CD14-positive monocyte (primary cell): ENCODE measurements around the gene ATXN7L1. TPM values are rescaled to one million over a fixed set of nuclear protein-coding genes. Genes with fewer than 3 reads are reported as not detected.

Source experiments
- DNase-seq, 3 donors: peaks; one replicate each; pipeline ENCODE4 v3.0.0-alpha.2; 2011 to 2022
- H2AFZ ChIP-seq: 2 replicates; pipeline ENCODE4 v1.6.0; 2012; ENCODE audit warnings: mild to moderate bottlenecking, low read depth, low read length, inconsistent platforms; ENCODE audit not compliant: insufficient read depth, poor library complexity, severe bottlenecking
- H3K27ac ChIP-seq, 2 donors: 1 replicate in 1 of 2; 2 replicates in 1 of 2; pipeline ENCODE4 v1.5.1; 2012 to 2013; ENCODE audit warnings: low read length in 2 of 2, control low read depth in 1 of 2, inconsistent platforms in 1 of 2, low read depth in 1 of 2, mild to moderate bottlenecking in 1 of 2
- H3K27me3 ChIP-seq, 2 donors: one replicate each; pipeline versions ENCODE4 v1.6.0 to v1.6.1; 2011 to 2013; ENCODE audit warnings: low read length in 2 of 2; ENCODE audit not compliant: control insufficient read depth in 2 of 2, insufficient read depth in 2 of 2
- H3K36me3 ChIP-seq, 2 donors: replicated peaks in 1 of 2; 1 replicate in 1 of 2; 2 replicates in 1 of 2; pipeline versions ENCODE4 v1.5.1 to v1.6.1; 2012 to 2013; ENCODE audit warnings: low read length in 2 of 2, control low read depth in 1 of 2, inconsistent platforms in 1 of 2, mild to moderate bottlenecking in 1 of 2; ENCODE audit not compliant: insufficient read depth in 2 of 2, control insufficient read depth in 1 of 2
- H3K4me1 ChIP-seq, 2 donors: 1 replicate in 1 of 2; 2 replicates in 1 of 2; pipeline versions ENCODE4 v1.5.1 to v1.6.1; 2012 to 2013; ENCODE audit warnings: low read length in 2 of 2, control low read depth in 1 of 2, inconsistent platforms in 1 of 2, mild to moderate bottlenecking in 1 of 2, moderate library complexity in 1 of 2; ENCODE audit not compliant: insufficient read depth in 2 of 2, control insufficient read depth in 1 of 2
- H3K4me2 ChIP-seq: replicated peaks from 2 replicates; pipeline ENCODE3; 2012; ENCODE audit warnings: low read length, moderate library complexity, mild to moderate bottlenecking; ENCODE audit not compliant: poor library complexity, severe bottlenecking; ENCODE audit errors: extremely low read depth
- H3K4me3 ChIP-seq, 3 experiments: fragments of 200-600 bp in 1 of 3; sonication (generic) in 1 of 3; replicated peaks in 1 of 3; 1 replicate in 2 of 3; 2 replicates in 1 of 3; pipeline ENCODE4 v1.5.1; 2011 to 2013; ENCODE audit warnings: low read length in 3 of 3, mild to moderate bottlenecking in 3 of 3, control low read depth in 2 of 3, low read depth in 2 of 3, inconsistent platforms in 1 of 3, moderate library complexity in 1 of 3
- H3K79me2 ChIP-seq: 2 replicates; pipeline ENCODE4 v1.6.0; 2012; ENCODE audit warnings: mild to moderate bottlenecking, control low read depth, inconsistent platforms, low read length, moderate library complexity; ENCODE audit not compliant: insufficient read depth
- H3K9ac ChIP-seq: 2 replicates; pipeline ENCODE4 v1.6.0; 2017; ENCODE audit warnings: low read length, mild to moderate bottlenecking; ENCODE audit not compliant: insufficient read depth, poor library complexity, severe bottlenecking
- H3K9me3 ChIP-seq, 2 donors: replicated peaks in 1 of 2; 1 replicate in 1 of 2; 2 replicates in 1 of 2; pipeline versions ENCODE4 v1.5.1 to v1.6.1; 2012 to 2013; ENCODE audit warnings: low read length in 2 of 2, control low read depth in 1 of 2; ENCODE audit not compliant: control insufficient read depth in 1 of 2, insufficient read depth in 1 of 2
- H4K20me1 ChIP-seq: 2 replicates; pipeline ENCODE4 v1.6.0; 2012; ENCODE audit warnings: mild to moderate bottlenecking, low read length, control low read depth, moderate library complexity; ENCODE audit not compliant: insufficient read depth
- H3K27ac Mint-ChIP-seq, 7 donors: one replicate each; pipeline ENCODE4 v1.8.0; 2020; ENCODE audit warnings: mild to moderate bottlenecking in 7 of 7, mixed read lengths in 7 of 7, moderate library complexity in 6 of 7, inconsistent platforms in 2 of 7
- H3K27me3 Mint-ChIP-seq, 3 donors: one replicate each; pipeline ENCODE4 v1.8.0; 2021 to 2022; ENCODE audit warnings: low read depth in 3 of 3, mild to moderate bottlenecking in 3 of 3, mixed read lengths in 3 of 3, moderate library complexity in 3 of 3, inconsistent platforms in 1 of 3
- H3K36me3 Mint-ChIP-seq, 2 donors: one replicate each; pipeline ENCODE4 v1.8.0; 2020; ENCODE audit warnings: mixed read lengths in 2 of 2, inconsistent platforms in 1 of 2, mild to moderate bottlenecking in 1 of 2
- H3K4me1 Mint-ChIP-seq: one replicate; pipeline ENCODE4 v1.8.0; 2020; ENCODE audit warnings: mild to moderate bottlenecking, mixed read lengths
- H3K4me3 Mint-ChIP-seq, 2 donors: one replicate each; pipeline ENCODE4 v1.8.0; 2020; ENCODE audit warnings: mild to moderate bottlenecking in 2 of 2, mixed read lengths in 2 of 2, moderate library complexity in 1 of 2
- H3K9me3 Mint-ChIP-seq, 7 donors: one replicate each; pipeline ENCODE4 v1.8.0; 2020 to 2022; ENCODE audit warnings: mixed read lengths in 7 of 7, mild to moderate bottlenecking in 6 of 7, moderate library complexity in 6 of 7, inconsistent platforms in 2 of 7
- CTCF ChIP-seq: fragments of 200-600 bp; IDR thresholded peaks from one replicate; pipeline ENCODE4 v1.8.0; 2022; ENCODE audit warnings: antibody characterized with exemption, mild to moderate bottlenecking
- WGBS: methylation state at CpG from one replicate; pipeline ENCODE4 v1.1.5; 2013; ENCODE audit warnings: missing lambda C conversion rate; ENCODE audit not compliant: insufficient coverage; 5-methylcytosine and 5-hydroxymethylcytosine counted together
- intact Hi-C, 2 donors: fragments of 100-400 bp; cut with micrococcal nuclease; formaldehyde crosslinking; loops; one replicate each; pipeline versions ENCODE4 v1.15.0 to v1.15.1; 2023
- polyA plus RNA-seq, 3 donors: library from polyadenylated mRNA; depleted of rRNA in 1 of 3; unstranded in 2 of 3; stranded (reverse) in 1 of 3; fragments of 300-500 nt in 2 of 3; fragments of >200 nt in 1 of 3; fragmentation: Illumina TruSeq in 2 of 3; gene quantifications; 1 replicate in 2 of 3; 2 replicates in 1 of 3; pipeline ENCODE4 v1.2.3, GENCODE V29; 2012 to 2021

The ATXN7L1 gene
- polyA plus RNA-seq, 3 donors: 4.5 to 12.2 (median 11.2) TPM

DNA sequence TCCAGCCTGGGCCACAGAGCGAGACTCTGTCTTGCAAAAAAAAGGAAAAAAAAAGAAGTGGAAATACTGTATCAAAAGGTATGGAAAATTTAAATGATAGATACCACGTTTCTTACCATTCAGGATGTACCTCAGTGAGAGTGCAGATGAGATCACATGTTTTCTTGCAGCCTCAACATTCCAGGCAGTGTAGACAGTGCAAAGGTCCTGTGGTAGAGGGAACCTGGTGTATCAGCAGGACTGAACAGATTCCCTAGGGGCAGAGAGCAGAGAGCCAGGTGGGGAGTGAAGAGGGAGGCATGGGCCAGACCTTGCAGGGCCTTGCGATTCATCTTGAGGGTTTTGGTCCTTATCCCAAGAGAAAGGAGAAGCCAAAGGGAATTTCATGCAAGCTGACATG, 17.7 kb upstream of the ATXN7L1 start:
- peaks cover 5 to 11% of the 10 kb centered on the region in 2 donors for H3K27me3 ChIP-seq
- H3K9me3 ChIP-seq: no peaks in the 10 kb centered on the region
- Mint-ChIP-seq H3K36me3 (no peaks in the 10 kb centered on the region), H3K4me1 (no peaks in the 10 kb centered on the region), H3K27ac (no peak overlapping the region), H3K9me3 (no peaks in the 10 kb centered on the region), H3K4me3 (no peak overlapping the region), H3K27me3 (peaks cover 6 to 14% (median 9%) of the 10 kb centered on the region in 3 donors)
- no peak overlapping the region for H3K9ac ChIP-seq
- intact Hi-C loops: no loop called here
- DNase-seq: no peak
- no peaks in the 10 kb centered on the region for H3K79me2 ChIP-seq
- no peak overlapping the region for H3K4me3 ChIP-seq
- no peak for TF ChIP-seq CTCF
- H3K4me2 ChIP-seq: no peak overlapping the region
- H4K20me1 ChIP-seq: no peaks in the 10 kb centered on the region
- H2AFZ ChIP-seq: no peak overlapping the region
- whole genome bisulfite sequencing: 92% methylated on average over 2 of the region's 3 CpGs
- H3K36me3 ChIP-seq: no peaks in the 10 kb centered on the region
- no peaks in the 10 kb centered on the region for H3K4me1 ChIP-seq
- no peak overlapping the region for H3K27ac ChIP-seq

DNA sequence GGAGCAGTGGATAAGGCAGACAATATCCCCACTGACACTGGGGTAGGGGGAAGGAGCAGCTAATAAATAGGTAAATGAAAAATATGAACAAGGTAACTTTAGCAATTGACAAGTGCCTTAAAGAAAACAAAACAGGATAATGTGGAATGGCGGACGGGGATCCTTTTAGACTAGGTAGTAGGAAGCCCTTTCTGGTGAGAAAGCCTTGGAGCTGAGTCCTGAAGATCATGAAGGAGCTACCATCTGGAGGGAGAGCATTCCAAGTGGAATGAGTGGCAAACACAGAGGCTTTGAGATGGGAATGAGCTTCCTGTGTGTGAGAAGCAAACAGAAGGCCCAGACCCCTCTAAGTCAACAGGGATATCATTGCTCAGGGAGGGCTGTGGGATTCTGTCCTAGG, 16.0 kb upstream of the ATXN7L1 start:
- Mint-ChIP-seq H3K4me3 (no peak overlapping the region), H3K9me3 (no peaks in the 10 kb centered on the region), H3K36me3 (no peaks in the 10 kb centered on the region), H3K27ac (no peak overlapping the region), H3K27me3 (peaks cover 2 to 14% (median 7%) of the 10 kb centered on the region in 3 donors), H3K4me1 (no peaks in the 10 kb centered on the region)
- intact Hi-C loops: no loop called here
- H2AFZ ChIP-seq: no peak overlapping the region
- H3K4me2 ChIP-seq: no peak overlapping the region
- H3K27ac ChIP-seq: no peak overlapping the region
- H3K4me1 ChIP-seq: no peaks in the 10 kb centered on the region
- no peak for DNase-seq
- no peaks in the 10 kb centered on the region for H4K20me1 ChIP-seq
- 88% methylated on average over 2 of the region's 2 CpGs for WGBS
- H3K36me3 ChIP-seq: no peaks in the 10 kb centered on the region
- H3K27me3 ChIP-seq: peaks cover 3 to 8% of the 10 kb centered on the region in 2 donors
- no peaks in the 10 kb centered on the region for H3K9me3 ChIP-seq
- H3K79me2 ChIP-seq: no peaks in the 10 kb centered on the region
- no peak overlapping the region for H3K9ac ChIP-seq
- no peak for TF ChIP-seq CTCF
- H3K4me3 ChIP-seq: no peak overlapping the region
